Dedifferentiated amniotic fluid mesenchymal stem cell (primary cell): ENCODE results near the gene PHC1.
"Not testable (repeated sequence)": the region's sequence is repeated elsewhere in the genome, so short reads cannot be mapped to it uniquely, and the experiment has no call there.

Experiments
- DNase-seq: peaks from one replicate; pipeline ENCODE4 v3.0.0-alpha.2; 2016; ENCODE audit errors: extremely low spot score

Gene PHC1

GRCh38 chr12:8911606-8912268 is 2.6 kb upstream of the PHC1 start:
- no peak for DNase-seq

DNA sequence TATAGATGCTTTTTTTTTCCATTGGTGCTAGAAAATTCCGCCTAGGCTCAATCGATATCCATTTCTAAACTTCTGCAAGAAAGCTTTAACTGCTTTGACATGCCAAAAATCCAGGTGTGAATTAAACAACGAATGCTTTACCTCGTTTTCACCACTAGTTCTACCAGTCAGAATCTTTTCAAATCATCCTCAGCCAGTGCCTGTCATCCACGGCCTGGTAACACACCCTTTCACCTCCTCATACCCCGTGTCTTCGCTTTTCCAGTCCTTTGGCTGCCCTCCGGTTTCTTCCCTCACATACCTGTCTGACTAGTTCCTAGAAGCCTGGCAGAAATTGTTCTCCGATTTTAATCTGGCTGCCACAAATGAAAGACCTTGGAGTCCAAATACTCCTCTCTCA is 1.4 kb upstream of the PHC1 start:
- no peak for DNase-seq

DNA sequence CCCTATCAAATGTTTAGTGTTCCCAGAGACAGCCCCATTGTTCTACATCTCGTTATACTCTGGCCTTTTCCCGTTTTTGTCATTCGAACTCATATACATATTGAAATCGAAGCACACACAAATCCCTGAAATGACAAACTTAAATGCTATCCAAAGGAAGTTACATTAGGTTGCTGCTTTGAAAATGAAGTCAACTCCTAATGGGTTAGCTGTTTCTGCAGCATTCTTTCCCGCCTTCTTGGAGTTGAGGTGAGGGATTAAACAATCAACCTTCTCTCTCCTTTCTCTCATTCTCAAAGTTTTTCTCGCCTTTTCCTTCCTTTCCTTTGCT is 642 bp upstream of the PHC1 start:
- no peak for DNase-seq

DNA sequence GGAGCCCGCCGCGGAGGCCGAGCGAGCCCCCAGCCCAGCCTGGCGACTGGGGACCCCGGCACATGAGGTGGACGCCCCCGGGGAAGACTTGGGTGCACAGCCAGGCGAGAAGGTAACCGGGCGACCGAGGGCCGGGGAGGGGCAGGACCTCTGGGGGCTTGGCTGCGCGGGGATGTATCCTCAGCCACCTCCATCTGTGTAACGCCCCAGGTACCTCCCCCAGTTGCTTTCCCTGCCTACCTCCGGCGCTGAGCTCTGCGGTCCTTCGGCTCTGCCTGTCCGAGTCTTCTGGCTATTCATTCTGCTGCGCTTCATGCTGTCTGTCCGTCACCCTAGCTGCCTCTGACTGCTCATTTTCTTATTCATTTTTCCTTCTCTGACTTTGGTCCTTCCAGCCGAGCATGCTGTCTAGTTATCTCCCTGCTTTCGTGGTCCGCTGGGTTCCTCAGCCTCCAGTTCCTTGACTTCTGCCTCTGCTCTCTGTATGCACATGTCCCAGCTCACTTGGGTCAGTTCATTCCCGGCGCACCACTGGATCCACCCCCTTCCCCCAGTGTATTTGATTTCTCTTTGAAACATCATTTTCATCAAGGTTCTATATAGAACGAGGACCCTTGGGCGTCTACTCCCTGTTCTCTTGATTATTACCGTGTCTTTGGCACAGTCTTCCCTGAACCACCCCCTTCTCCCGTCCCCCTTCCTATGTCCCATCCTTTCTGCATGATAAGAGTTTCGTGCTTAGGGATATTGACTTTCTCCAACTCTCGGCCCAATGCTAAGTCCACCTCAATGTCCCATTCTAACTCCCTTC is 612 bp downstream of the PHC1 start:
- peak; percentile 16 for DNase-seq

DNA sequence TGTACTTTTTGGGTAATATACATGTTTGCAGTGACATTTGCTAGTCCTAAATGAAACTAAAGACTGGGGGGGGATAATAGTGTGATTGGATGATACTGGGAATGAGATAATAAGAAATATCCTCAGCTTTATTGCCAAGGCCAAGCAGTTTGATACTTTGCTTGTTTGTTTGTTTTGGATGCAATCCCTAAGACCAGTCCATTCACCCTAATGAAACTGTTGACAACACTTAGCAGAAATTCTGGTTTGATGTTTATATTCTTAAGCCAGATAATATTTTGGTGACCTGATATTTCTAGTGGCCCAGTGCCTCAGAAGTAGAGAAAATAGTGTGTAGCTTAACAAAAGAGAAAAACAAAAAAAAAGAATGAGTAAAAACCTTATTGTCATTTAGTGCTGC is 1.8 kb downstream of the PHC1 start:
- DNase-seq = no peak

DNA sequence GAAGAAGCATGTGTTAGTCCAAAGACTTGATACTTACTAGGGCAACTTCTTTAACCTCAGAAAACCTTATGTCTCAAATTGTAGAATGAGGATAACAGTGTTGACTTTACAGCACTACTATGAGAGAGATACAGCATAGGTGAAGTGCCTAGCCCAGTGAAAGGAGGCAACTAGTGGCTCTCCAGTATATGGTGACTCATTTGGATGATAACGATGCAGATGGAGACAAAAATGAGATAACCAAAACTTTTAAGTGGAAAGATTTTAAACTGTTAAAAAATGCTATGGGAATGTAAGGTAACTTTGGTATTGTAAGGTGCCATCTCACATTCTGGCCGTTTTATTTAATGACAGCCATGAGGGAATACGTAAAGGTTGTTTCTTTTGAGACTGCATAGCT is 2.7 kb downstream of the PHC1 start:
- no peak for DNase-seq

DNA sequence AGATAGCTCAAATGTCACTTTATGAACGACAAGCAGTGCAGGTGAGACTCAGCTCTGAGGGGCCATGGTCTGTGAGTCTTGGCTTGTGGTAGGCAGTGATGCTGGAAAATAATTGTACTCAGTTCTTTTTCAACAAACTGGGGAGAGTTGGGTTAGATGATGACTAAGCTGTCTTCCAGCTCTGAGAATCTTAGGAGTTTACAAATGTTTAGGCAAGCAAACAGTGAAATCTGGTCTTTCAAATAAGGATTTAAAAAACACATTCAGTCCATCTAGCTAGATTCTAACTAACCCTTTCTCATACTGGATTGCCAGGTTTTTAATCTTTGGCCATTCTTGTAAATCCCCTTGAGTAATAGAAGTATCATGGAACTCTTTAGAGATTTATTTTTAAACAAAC is 3.4 kb downstream of the PHC1 start:
- DNase-seq = no peak

GRCh38 chr12:8919643-8920042 is 5.3 kb downstream of the PHC1 start:
- not testable (repeated sequence) for DNase-seq

DNA sequence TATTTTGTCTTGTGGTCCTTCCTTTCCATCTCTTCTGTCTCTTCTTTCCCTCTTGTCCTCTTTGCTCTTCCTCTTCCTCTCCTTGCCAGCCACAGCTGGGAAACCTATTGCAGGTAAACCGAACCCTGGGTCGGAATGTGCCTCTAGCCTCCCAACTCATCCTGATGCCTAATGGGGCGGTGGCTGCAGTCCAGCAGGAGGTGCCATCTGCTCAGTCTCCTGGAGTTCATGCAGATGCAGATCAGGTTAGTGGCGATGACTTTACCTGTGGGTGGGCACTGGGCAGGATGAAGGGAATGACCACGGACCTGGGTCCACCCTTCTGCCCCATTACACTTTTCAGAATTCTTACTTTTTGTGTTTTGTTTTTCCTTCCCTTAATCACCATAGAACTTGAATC is 8.2 kb downstream of the PHC1 start:
- no peak for DNase-seq

DNA sequence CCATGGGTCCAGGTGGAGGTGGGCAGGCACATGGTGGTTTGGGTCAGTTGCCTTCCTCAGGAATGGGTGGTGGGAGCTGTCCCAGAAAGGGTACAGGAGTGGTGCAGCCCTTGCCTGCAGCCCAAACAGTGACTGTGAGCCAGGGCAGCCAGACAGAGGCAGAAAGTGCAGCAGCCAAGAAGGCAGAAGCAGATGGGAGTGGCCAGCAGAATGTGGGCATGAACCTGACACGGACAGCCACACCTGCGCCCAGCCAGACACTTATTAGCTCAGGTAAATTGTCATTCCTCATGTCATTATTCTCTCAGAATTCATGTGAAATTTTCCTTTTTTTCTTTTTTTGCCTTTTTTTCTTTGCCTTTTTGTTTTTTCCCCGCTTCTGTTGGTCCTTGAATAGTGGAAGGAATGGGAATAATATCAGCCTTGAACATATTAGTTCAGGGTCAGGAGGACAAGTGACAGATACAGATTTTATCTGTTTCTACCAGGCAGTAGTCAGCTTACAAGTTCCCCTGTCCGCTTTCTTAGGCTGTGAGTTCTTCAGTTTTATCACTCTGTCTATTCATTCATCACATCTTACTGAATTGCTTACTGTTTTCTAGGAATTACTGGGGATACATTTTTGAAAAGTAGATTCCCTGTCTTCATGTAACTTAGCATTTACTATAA is 16.5 kb downstream of the PHC1 start:
- not testable (repeated sequence) for DNase-seq

DNA sequence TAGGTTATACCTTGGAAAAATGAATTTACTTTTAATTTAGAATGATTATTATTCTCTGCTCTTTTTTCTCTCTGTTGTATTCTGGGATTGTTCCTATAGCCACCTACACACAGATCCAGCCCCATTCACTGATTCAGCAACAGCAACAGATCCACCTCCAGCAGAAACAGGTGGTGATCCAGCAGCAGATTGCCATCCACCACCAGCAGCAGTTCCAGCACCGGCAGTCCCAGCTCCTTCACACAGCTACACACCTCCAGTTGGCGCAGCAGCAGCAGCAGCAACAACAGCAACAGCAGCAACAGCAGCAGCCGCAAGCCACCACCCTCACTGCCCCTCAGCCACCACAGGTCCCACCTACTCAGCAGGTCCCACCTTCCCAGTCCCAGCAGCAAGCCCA is 18.2 kb downstream of the PHC1 start:
- not testable (repeated sequence) for DNase-seq

- DNase-seq = not testable (repeated sequence)
Measured at GRCh38 chr12:8934080-8934479, 19.8 kb downstream of the PHC1 start.

- DNase-seq = no peak
Measured at GRCh38 chr12:8936735-8937134, 22.4 kb downstream of the PHC1 start.

- DNase-seq = not testable (repeated sequence)
Measured at GRCh38 chr12:8937842-8938442, 23.6 kb downstream of the PHC1 start.

DNA sequence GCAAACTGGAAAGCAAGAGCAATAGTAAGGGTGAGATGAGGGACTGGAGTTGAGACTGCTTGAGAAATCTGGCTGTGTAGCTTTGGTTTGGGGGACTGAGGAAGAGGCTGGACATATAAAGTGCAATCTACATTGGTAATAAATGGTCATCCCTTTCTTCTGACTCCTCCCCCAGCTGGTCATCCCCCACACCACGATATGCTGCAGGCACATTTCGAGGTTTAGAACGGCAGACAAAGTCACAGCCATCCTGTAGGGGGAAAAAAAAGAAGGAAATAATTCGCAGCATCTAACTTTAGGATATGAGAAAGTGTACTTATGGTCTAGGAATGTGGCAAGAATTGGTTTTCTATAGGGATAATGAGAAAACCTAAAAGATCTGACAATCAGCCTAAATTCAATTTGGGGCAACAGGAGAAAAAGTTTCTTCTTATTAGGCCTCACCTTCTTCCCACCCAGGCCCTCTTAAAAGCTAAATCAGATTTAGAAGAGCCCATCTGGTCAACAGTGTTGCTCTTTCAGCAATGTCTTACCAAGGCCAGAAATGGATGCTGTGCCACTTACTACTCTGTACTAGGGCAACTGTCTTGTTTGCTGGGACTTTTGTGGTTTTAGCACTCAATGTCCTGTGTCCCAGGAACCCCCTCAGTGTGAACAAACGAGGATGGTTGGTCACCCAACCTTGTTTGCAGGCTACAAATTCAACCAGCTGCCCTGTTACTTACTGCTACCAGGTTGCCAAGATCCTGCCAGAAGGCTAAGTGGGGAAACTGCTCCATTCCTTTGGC is 27.6 kb downstream of the PHC1 start:
- DNase-seq = no peak

- no peak for DNase-seq
Measured at GRCh38 chr12:8943565-8944186, 29.4 kb downstream of the PHC1 start.

DNA sequence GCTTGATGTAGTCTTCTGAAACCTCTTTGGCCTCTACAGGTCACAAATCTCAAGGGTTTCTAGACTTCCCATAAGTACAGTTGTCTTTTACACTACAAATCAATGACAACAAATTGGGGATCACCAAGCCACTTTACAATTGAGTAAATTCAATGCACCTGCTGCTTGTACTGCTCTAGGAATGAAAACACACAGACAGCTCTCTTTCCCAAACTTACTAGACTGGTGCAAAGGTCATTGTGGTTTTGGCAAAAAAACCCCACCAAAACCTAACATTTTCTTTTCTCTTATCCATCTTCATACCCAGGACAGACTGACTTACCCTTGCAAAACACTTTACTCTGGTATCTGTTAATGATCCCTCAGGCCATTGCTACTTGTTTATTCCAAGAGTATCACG is 32.4 kb downstream of the PHC1 start:
- DNase-seq = no peak

- DNase-seq = no peak
Measured at GRCh38 chr12:8947737-8948136, 33.4 kb downstream of the PHC1 start.

DNA sequence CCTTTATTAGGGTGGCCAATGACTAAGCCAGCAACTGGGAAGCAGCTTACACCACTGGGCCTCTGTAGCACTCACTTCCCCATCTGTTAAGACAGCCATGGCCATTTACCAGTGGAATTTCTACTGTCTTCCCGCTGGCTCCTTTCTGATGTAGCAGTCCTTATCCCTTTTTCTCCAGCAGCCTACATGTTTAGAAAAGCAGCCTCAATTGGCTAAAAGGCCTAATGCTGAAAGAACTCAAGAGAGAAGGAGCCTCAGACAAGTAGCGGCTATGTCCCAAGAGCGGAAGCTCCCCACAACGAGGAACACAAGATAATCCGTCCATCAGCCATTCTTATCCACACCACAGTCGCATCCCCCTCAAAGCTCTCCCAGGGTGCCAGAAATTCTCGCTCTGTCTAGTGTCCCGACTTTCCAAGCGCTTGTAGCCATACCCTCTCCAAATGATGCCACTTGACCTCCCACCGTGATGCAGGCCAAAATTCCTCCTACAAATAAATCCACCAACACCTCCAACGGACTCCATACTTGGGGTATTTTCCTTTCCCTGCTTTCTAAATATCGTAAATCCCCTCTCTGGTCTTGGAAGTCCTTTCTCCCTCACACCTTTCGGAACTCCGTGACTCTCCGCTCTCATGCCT is 34.5 kb downstream of the PHC1 start:
- DNase-seq = peak; percentile 37

DNA sequence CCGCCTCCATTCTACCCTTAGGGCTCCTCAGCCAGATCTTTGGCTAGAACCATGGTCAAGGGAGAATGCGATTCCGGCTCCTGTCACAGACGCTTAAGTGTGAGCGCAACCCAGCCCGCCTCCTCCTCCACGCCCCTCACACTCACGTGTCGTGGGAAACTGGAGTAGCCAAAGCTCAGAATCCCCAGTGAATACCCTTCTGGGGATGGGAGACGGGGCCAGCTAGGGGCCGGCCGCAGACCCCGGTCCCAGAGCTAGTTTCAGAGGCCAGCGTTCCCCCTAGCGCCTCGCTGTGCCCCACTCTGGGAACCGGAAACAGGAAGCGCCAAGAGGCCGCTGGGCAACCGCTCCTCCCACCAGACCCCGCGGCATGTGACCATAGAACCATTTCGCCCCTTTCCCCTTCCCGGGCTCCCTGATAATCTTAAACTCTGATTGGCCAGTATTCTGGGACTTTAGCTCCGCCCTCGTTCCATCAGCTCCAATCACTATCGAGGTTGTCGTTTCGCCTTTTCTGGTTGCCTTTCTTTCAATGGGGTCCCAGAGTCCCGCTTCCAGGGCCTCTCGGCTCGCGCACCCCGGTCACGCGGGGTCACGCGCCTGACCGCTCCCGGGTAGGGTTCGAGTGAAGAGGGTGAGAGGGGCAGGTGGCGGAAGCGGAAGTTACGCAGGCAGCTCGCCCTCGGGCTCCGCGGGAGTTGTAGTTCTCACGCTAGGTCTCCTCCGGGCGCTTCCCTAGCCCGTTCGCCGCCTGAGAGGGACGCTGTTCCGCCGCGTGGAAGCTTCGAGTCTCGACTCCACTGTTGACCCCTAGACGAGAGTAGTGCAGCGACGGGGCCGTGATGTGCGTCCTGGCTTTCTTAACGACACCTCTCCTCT is 35.3 kb downstream of the PHC1 start, which contains the start of gene M6PR:
TSS of gene M6PR (minus strand) at position 304 of the 879 bp plus-strand sequence. CDS start 3,241 bp downstream, outside the sequence.
- DNase-seq = peak; percentile 98
